Measurements from ENCODE around the gene KIAA0513.

DNA sequence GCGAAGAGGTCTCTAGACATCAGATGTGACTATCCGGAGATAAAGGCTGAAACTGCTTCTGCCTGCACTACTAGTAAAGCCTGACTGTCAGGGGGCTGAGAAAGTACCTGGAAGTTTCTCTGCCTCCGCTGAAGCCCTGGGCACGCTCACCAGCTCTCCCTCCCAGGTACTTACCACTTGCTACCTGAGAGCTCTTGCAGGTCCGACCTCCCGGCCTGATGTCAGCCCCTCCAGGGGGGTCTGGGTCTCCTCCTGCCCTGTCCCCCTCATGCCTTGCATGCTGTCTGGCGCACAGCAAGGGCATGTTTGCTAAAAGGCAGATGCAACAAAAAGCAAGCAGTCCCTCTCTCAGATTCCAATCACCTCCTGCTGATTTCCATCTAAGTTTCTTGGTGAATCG lies 33.7 kb upstream of the KIAA0513 start:
- TF ChIP-seq POLR2AphosphoS5 (IDR thresholded peaks at IDR 0.05): no peak
- TF ChIP-seq, protein P1, sequence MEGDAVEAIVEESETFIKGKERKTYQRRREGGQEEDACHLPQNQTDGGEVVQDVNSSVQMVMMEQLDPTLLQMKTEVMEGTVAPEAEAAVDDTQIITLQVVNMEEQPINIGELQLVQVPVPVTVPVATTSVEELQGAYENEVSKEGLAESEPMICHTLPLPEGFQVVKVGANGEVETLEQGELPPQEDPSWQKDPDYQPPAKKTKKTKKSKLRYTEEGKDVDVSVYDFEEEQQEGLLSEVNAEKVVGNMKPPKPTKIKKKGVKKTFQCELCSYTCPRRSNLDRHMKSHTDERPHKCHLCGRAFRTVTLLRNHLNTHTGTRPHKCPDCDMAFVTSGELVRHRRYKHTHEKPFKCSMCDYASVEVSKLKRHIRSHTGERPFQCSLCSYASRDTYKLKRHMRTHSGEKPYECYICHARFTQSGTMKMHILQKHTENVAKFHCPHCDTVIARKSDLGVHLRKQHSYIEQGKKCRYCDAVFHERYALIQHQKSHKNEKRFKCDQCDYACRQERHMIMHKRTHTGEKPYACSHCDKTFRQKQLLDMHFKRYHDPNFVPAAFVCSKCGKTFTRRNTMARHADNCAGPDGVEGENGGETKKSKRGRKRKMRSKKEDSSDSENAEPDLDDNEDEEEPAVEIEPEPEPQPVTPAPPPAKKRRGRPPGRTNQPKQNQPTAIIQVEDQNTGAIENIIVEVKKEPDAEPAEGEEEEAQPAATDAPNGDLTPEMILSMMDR (IDR thresholded peaks at IDR 0.05 in 8 of 11, conservative IDR thresholded peaks at IDR 0.05 in 3 of 11): no peak

Measured in spleen (tissue), 7 donors.